Cardiac fibroblast (primary cell): ENCODE data around the gene PSTPIP1.
A peak's percentile ranks its signal among the peaks of the same experiment; 100 is the strongest.

Experiments used
- DNase-seq, 2 donors: peaks; one replicate each; pipeline versions ENCODE4 v3.0.0 to v3.0.0-alpha.2; 2010; ENCODE audit warnings: low read depth in 2 of 2
- H3K4me3 ChIP-seq, 2 donors: replicated peaks in 1 of 2; 1 replicate in 1 of 2; 2 replicates in 1 of 2; pipeline ENCODE4 v1.5.1; 2011; ENCODE audit warnings: low read depth in 2 of 2, low read length in 2 of 2, mild to moderate bottlenecking in 2 of 2, moderate library complexity in 1 of 2
- CTCF ChIP-seq: IDR thresholded peaks from one replicate; pipeline ENCODE4 v1.5.1; 2011; ENCODE audit warnings: low read depth, mild to moderate bottlenecking, low read length, inconsistent platforms

PSTPIP1 gene

DNA sequence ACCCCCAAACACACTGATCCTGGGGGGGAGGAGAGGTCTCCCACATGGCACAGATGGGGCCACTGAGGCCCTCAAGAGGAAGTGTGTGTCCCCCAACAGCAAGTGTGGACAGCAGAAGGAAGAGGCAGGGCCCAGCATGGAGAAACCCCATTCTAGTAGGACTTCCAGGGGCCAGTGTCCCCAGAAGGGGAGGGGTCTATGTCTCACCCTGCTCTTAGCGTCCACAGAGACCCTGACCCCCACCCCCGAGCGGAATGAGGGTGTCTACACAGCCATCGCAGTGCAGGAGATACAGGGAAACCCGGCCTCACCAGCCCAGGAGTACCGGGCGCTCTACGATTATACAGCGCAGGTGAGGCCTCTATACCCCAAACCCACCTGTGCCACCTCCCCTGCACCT lies 40.7 kb downstream of the PSTPIP1 start:
- no peak for TF ChIP-seq CTCF
- no peak overlapping the region for H3K4me3 ChIP-seq
- no peak for DNase-seq

DNA sequence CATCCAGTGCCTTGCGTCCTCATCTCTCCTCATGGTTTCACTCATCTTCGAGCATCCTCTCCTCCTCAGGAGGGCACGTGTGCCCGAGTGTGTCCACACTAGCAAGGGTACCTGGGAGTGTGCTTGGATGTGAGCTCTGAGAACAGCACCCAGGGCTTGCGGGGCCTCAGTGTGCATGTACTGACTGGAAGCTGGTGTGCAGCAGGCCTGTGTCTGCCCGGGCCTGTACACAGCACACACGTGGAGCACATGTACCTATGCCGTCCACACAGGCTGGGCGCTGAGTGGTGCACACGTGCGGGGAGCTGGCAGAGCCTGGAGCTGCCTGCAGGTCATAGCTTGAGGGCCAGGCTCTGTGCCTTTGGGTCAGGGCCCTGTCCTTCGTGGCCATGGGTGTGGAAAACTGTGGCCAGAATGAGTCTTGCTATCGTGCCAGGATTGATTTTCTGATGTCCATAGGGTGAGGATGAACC lies 41.1 kb downstream of the PSTPIP1 start:
- TF ChIP-seq CTCF: no peak
- DNase-seq: no peak
- no peak overlapping the region for H3K4me3 ChIP-seq

GRCh38 chr15:77036537-77037387 lies 41.8 kb downstream of the PSTPIP1 start:
- no peak for TF ChIP-seq CTCF
- H3K4me3 ChIP-seq: no peak overlapping the region
- DNase-seq: peak in 1 of 2 donors; percentile 17

DNA sequence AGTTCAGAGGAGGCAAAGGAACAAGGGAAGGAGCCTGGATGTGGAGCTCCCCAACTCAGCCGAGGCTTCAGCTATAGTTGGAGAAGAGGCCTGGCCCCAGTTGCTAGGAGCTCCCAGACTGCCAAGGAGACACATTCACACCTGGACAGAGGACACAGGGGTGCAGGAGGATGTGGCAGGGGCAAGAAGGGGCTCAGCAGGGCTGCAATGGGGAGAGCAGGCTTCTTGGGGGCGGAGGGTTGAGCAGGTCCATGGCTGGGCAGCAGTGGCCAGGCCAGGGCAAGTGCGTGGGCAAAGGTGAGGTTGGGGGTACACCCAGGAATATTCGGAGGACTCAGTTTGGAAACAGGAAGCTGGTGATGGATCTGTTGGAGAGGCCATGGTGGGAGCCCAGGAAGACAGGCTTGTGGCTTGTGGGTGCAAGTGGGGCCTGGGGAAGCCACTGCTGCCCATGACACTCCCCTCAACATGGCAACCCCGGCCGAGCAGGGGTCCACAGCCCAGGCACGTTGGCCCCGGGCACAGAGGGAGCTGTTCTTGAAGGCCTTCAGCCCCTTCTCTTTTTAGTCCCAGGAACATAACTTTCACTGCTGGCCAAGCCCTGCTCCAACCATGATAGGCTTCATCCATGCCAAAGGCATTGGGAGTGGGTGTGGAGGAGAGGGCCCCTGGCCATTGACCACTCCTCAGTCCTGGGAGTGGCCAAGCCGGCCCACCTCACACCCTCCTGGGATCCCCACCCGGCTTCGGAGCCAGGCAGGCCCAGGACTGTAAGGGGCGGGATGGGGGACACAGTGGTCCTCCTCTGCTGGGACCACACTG lies 42.7 kb downstream of the PSTPIP1 start:
- TF ChIP-seq CTCF: no peak
- no peak overlapping the region for H3K4me3 ChIP-seq
- DNase-seq: no peak

- TF ChIP-seq CTCF: no peak
- DNase-seq: no peak
- no peak overlapping the region for H3K4me3 ChIP-seq
These were observed 43.6 kb downstream of the PSTPIP1 start for GRCh38 chr15:77038312-77039216.

- H3K4me3 ChIP-seq: no peak overlapping the region
- no peak for TF ChIP-seq CTCF
- DNase-seq: no peak
These were observed 44.2 kb downstream of the PSTPIP1 start for GRCh38 chr15:77039217-77039533.
